GM21390 (cell line): ENCODE results near the gene HOXC4.

Experiments
- ATAC-seq: cut with Tn5 transposase; IDR thresholded peaks from one replicate; pipeline ENCODE4 v1.9.1; 2021; ENCODE audit not compliant: unreplicated experiment

Gene HOXC4

GRCh38 chr12:54053751-54054741 lies at the start of gene HOXC4:
Gene HOXC4 (plus strand): TSS chr12:54053835. CDS start chr12:54053923, 88 bp downstream.
- ATAC-seq: peak; percentile 43

- ATAC-seq: no peak
Measured at GRCh38 chr12:54004063-54004840, 49.4 kb upstream of the HOXC4 start.

DNA sequence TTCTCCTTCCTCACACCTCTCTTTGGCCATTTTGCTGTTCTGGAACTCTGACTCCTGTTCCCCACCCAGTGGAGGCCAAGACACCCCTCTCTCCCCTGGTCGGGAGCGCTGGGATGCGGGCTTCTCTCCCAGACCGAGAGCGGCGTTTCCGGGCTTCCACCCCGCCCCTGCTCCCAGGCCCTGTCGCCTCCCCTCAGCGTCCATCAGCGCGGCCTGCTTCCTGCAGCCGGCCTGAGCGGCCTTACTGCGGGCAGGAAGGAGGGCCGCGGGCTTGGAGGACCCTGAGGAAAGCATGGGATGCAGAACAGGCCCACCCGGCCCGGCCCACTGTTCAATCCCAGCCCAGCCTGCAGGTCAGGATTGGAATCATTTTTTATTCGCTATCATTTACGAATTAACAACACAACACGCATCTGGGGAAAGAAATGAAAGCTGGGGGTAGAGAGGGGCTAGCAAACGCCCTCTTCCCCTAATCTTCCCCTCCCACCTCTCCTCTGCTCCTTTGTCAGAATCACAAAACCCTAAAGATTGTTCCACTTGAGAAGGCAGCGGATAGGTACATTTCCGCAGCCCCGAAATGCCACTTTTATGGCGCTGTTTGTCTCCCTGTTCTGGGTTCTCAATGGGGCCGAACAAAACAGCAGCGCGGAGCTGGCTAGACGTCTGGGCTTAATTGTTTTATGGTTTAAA lies 48.6 kb upstream of the HOXC4 start:
- ATAC-seq: no peak

DNA sequence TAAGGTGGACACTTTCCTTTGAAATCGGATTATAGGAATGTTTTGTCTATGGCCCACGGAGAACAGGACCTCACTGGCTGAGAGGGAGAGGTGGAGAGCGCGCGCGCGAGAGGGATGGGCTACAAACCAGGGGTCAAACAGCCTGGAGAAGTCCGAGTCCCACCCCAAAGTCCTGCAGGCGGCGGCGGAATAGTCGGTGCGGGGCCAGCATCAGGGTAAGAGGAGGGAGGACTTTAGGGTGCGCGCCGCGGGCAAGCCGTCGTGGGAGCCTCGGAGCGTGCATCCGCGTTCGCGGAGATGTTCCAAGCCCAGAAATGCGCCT lies 48.1 kb upstream of the HOXC4 start:
- ATAC-seq: no peak

GRCh38 chr12:54005853-54006558 lies 47.6 kb upstream of the HOXC4 start:
- peak; percentile 49 for ATAC-seq

GRCh38 chr12:54006559-54007220 lies 46.9 kb upstream of the HOXC4 start:
- ATAC-seq: no peak

GRCh38 chr12:54007538-54008259 lies 45.9 kb upstream of the HOXC4 start:
- no peak for ATAC-seq

GRCh38 chr12:54008260-54008552 lies 45.4 kb upstream of the HOXC4 start:
- ATAC-seq: no peak

GRCh38 chr12:54009171-54010052 lies 44.2 kb upstream of the HOXC4 start:
- ATAC-seq: no peak

GRCh38 chr12:54010053-54010971 lies 43.3 kb upstream of the HOXC4 start:
- ATAC-seq: no peak

DNA sequence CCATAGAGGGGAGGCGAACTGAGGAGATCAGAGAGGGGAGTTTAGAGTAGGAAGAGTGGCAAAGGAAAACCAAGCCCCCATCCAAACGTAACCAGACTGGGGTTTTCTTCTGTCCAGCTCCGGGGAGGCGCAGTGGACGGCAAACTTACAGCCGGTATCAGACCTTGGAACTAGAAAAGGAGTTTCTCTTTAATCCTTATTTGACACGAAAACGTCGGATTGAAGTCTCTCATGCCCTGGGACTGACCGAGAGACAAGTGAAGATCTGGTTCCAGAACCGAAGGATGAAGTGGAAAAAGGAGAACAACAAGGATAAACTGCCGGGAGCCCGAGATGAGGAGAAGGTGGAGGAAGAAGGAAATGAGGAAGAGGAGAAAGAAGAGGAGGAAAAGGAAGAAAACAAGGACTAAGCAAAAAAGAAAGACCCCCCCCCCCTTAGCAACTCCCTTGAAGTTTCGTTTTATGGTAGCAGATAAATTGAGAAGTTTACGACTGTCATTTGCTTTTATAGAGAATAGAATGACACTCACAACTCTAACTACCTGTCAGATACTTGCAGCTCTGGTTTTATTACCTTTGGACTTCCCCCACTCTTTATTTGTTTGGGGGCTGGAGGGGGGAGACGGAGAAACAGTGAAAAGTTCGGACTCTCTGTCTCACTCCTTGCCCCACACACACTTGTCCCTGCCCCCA lies 42.5 kb upstream of the HOXC4 start:
- no peak for ATAC-seq

DNA sequence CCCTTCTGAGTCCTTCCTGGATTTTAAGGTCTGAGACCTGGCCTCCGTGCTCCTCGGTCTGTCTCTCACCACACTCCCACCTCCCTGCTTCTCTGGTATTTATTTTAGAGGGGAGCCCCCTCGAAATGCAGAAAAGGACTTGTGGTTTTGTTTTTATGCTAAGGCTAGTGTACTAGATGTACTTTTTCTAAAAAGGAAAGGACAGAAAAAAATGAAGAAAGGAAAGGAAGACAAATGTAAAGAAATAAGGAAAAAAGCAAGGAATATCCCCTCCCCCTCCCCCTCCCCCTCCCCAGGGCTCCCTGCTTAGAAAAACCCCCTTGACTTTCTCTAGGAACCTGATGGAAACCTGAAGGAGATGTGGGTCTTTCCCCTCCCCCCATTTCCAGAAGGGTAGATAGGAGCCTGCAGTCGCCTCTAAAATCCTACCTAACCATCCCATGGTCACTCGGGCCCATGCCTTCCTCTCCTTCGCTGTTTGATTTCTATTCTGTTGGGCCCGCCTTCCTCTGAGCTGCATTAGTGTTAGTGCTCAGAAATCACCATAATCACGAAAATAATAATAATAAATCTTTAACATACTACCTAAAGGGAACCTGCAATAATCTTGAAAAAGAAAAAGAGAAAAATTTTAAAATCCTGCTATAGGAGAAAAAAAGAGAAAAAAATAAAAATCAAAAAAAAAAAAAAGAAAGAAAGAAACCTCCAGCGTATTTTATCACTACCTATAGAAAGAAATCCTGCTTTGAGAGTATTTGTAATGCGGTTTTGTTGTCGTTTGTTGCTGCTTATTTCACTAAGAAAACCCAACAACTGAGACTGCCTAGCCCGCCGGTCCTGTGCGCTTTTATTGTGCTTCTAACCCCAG lies 41.7 kb upstream of the HOXC4 start:
- no peak for ATAC-seq

GRCh38 chr12:54012631-54013409 lies 40.8 kb upstream of the HOXC4 start:
- ATAC-seq: no peak

DNA sequence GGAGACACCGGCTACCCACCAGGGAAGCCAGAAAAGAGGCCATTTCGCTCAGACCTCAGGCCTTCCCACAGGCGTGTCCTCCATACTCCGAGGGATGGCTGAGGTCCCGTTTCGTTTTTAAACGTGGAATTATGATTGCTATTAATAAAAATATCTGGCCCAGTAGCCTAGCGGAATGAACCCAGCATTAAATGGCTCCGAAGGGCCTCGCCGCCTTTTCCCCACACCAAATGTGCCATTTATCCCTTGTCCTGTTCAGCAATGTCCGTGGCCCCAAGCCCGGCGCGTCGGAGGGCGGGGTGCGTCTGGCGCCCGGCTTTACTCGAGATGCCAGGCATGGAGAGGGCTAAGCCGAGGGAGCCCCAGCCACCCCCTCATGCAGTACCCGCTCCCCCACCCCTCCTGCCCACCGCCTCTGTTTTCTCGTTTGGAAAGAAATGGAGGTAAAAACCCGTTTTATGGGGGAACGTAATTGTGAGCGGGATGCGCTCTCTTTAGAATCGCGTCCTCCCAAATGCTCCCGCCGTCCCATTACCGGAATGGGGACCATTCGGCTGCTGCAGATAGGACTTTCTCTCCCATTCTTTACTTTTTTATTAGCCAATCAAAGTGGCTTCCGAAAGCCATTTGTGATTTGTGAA lies 39.1 kb upstream of the HOXC4 start:
- ATAC-seq: no peak
